Globus pallidus (tissue), 1 donor: ENCODE results near the gene ACOX2.

Experiments used
- DNase-seq: peaks from one replicate; pipeline ENCODE4 v3.0.0-alpha.2; 2015; ENCODE audit warnings: low spot score

Gene ACOX2

DNA sequence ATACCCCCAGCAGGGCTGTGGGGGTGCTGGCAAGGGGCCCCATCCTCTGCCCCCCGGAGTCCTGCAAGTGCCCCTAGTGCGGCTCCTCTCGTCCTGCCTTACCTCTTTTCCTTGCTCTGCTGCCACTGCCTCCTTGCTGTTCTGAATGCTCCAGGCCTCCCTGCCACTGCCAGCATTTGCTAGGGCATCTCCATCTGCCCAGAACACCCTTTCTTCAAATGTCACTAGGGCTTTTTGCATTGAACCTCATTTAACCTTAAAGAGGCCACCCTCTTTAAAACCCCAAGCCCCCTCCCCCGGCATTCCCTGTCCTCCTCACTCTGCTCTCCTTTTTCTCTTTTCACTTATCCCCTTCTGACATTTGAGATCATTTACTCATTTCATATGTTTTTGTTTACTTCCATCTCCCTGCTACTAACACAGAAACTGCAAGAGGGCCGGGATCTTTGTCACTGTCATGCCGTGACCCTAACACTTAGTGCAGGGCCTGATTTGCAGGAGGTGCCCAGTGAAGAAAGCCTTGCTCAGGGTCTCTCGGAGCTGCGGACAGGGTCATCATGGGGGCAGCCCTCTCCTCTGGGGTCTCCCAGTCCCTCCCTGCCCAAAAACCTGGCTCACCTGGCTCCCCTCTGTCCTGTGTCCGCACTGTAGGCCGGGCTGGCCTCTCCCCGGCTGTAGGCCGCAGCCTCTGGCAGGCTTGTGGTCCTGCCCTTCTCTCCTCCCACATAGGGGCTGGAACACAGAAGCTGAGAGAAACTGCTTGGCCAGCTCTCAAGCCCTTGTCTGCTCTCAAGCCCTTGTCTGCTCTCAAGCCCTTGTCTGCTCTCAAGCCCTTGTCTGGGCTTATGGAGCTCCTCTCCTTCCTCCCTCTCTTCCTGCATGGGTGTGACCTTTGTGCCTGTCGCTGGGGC, at the start of gene ACOX2:
Gene ACOX2 (minus strand): TSS at position 690 of the 911 bp plus-strand sequence. CDS start 2,084 bp downstream, outside the sequence.
- peak; percentile 19 for DNase-seq

DNA sequence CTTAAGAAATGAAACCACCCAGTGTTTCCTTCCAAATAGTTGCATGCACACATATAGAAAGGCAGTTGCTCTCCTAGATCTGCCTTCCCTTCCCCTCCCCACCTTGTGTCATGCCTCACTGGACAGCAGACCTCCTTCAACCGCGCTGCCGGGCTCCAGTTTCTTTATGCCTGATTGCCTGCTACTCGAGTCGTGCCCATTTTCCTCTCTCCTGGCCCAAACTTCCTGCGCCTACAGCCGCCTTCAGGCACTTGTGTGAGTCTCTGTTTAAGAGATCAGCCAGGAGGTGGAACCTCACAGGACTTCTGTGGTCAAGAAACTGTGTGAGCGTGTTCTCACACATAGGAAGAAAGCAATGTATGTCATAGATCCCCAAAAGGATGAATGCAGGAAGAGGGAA, 49.0 kb upstream of the ACOX2 start:
- DNase-seq = no peak

DNA sequence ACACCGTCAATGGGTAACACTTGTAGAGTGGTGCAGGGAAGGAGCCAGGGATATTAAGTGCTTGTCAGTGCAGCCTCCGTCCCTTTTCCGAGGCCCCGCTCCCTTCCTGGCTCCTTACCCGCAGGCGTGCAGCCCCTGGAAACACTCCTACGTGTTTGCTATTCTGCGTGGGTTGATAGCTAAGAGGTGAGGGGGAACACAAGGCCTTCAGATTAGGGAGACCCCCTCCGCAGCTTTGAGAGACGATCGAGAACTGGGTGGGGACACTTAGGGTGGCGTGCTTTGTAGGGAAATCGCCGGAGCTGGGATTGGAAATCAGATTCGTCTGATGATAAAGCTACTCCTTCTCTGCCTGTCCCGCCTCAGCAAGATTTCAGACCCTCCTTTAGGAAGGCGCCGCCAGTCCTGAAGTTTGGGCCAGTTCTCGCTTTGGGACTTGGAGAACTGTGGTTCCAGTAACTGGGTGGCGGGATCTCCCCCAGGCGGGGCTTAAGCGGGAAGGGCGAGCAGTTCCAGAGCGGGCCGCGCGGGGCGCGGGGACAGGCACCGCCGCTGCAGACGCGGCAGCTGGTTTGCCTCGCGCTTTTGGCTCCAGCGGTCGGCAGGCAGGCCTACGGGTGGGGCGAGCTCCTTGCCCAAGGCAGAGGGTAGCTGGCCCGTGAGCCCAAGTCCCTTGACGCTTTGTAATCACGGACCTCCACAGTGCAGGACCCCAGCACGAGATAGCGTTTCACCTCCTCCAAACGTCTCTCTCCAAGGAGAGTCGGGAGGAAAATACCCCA, 48.2 kb upstream of the ACOX2 start:
- DNase-seq = peak; percentile 72

DNA sequence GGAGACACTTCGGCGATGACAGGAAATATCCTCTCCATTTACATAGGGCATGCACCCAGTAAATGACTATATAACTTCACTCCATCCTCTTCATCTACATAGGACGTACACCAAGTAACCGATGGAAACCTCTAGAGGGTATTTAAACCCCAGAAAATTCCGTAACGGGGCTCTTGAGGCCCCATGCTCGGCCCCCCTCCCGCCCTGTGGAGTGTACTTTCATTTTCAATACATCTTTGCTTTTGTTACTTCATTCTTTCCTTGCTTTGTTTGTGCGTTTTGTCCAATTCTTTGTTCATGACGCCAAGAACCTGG, 47.7 kb upstream of the ACOX2 start:
- DNase-seq = no peak

DNA sequence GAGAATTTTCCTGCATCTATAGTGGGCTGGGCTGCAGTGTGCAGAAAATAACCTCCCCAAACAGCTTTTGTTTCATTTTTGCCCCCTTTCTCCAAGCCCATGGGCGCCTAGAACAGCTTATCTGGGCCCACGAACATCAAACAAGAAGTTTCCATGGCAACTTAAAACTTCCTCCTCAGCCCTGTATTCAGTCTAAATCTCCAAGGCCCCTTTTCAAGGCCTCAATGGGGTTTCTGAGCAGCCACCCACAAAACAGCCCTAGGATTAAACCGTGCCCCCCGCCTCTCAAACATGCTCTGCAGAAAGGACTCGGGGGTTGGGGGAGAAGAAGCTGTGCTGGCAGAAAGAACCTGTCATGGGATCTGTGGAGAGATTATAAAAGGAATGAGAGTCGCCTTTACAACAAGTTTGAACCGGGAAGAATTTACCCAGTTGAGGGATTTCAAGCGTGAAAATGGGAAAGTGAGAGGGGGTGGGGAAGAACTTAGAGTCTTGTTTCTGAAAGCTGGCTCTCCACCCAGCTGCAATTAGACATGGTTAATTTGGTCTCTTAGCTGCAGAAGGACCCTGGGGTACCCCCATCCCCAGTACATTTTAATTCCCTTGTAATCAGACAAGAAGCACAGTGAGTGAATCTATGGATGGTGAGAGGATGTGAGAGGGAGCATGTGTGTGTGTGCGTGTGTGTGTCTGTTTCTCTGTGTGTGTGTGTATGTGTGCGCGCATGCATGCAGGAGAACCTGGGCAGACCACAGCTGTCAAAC, 44.5 kb upstream of the ACOX2 start:
- peak; percentile 60 for DNase-seq

DNA sequence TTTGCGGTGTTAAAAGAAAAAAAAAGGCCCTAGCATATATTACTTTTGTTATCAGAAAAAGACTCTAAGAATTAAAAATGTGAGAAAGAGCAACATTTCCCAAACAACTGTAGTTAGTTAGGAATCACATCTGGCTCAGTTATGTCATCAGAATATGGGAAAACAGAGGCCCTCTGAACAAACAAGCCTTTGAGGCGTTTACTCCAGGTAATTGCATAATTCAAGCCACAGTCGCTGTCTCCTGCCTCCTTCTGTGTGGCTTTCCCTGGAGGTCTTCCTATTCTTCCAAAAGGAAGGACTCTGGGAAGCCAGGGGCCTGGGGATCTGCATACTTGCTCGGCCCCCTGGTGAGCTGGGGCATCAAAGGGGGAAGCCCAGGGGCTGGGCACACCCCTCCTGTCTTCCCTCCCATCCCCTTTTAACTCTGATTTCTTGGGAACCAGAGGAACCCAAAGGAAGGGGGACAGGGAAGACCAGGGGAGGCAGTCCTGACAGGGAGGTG, 43.9 kb upstream of the ACOX2 start:
- no peak for DNase-seq

DNA sequence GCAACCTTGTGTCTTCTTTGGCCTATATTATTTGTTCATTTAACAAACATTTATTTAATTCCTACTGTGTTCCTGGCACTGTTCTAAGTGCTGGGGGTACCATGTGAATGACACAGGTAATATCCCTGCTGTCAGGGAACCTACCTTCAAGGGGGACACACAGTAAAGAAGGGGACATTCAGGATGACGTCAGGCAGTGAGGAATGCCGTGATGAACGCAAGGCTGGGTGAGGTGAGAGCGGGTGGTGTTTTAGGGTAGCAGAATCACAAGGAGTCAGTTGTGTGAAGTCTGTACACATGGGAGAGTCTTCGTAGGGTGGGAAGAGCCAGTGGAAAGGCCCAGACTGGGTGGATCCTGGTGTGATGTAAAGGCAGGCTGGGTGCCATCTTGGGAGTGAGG, 41.9 kb upstream of the ACOX2 start:
- DNase-seq = no peak

DNA sequence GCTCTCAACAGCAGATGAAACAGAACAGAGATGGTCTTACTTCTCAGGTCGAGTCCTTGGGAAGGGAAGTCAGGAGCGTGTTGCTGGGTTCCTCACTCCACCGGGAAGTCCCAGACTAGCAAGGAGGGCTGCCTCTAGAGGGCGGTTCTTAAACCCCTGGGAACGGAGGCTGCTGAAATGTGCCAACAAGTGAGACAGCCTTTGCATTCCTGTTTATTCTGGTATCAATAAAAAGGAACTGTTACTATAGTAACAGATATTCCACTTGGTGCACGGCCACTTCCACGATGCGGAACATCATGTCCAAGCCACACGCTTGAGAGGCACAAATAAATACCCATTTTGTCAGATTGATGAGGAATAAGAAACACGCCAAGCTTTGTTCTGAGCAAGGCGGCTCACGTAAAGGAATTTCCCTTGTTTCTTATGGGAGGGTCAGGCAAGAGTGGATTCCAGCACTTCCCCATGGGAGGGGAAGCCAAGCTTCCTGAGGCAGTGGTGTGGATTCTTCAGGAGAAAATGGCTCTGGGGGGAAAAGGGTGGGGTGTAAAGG, 40.4 kb upstream of the ACOX2 start, which contains the start of gene FAM107A:
Gene FAM107A (minus strand): TSS at position 123 of the 553 bp plus-strand sequence. CDS start 7,531 bp downstream, outside the sequence.
- peak; percentile 59 for DNase-seq

DNA sequence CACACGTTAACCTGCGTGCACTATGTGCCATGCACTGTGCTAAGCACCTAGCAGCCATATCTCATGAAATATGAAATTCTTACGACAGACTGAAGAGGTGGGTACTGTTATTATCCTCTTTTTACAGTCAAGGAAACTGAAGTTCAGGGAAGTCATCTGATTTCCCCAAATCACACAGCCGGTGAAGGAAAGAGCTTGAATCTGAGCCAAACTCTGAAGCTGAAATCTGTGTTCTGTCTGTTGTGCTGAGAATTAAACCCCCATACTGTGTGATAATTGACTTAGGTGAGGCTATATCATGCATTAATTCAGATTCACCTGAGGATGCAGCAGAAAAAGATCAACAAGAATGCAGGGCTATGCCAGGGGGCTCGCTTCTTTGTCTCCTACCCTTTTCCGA, 39.7 kb upstream of the ACOX2 start:
- no peak for DNase-seq

DNA sequence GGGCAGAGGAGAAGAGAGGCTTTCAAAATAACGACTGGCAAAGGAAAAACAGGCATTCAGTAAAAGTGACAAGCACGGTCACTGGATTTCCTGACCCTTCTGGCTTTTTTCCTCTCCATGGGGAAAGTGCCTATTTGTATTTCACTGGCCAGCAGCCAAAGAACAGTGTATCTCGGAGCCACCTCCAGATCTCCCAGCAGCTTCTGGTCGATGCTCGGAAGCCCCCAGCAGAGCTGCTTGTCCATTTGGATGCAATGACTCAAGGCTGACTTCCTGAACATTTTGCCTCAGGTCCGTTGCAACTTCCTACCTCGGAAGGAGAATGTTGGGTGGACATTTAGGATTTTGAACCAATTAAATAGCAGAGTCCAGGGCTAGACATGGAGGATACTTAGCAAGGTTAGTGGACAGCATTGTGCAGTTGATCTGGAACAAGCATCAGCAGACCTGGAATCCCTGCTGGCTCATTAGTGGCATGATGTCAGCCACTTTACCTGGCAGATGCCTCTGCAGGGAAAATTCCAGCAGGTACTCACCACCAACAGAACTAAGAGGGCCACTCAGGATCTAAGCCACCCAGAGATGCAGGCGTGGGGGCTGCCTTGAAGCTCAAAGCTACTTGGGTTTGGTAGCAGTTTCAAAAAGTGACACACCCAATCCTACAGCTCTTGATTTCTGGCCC, 39.1 kb upstream of the ACOX2 start:
- no peak for DNase-seq

DNA sequence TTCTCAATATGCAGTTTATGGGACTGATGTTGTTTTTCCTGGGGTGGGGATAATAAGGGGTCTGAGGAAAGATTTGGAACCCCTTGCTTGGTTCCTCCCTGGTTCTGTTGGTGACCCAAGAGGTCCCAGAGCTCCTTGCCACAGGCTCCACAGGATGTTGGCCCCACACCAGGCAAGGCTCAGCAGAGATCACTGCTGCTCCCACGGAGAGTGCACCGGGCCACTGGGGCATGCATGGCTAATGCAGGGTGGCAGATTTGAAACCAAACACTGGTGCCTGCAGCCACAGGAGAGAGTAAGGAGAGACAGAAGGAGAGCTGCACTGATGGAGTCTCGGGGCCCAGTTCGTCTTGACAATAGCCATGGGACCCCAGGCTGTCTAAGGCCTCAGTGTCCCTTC, 37.7 kb upstream of the ACOX2 start:
- no peak for DNase-seq

DNA sequence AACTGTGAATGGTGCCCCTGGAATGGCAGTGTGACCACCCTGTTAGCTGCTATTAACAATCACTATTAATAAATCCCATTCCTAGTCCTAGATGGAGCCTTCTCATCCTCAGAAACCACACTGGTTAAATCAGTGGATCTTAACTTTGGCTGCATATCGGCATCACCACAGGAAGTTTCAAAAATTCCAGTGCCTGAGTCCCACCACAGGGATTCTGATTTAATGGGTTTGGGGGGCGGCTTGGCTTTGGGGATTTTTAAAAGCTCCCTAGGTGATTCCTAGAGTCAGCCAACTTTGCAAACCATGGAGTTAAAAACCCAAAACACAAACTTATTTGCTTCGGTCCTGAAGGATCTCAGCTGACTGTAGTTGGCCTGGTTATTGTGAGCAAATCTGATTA, 37.1 kb upstream of the ACOX2 start:
- no peak for DNase-seq

DNA sequence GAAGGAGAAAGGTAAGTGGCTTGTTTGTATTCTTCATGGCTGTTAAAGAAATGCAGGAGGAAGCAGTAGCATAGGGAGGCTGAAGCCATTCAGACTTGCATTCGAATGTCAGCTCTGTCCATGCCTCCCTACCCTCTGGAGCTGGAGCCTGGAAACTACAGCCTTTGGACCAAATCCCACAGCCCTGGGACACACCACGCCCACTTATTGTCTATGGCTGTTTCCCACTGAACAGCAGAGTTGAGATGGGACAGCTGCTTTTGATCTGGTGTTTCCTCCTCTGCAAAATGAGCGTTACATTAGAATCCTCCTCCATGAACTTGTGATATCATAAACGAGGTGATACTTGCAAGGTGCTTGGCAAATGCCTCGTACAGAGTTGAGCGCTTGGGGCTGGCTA, 36.6 kb upstream of the ACOX2 start:
- no peak for DNase-seq

DNA sequence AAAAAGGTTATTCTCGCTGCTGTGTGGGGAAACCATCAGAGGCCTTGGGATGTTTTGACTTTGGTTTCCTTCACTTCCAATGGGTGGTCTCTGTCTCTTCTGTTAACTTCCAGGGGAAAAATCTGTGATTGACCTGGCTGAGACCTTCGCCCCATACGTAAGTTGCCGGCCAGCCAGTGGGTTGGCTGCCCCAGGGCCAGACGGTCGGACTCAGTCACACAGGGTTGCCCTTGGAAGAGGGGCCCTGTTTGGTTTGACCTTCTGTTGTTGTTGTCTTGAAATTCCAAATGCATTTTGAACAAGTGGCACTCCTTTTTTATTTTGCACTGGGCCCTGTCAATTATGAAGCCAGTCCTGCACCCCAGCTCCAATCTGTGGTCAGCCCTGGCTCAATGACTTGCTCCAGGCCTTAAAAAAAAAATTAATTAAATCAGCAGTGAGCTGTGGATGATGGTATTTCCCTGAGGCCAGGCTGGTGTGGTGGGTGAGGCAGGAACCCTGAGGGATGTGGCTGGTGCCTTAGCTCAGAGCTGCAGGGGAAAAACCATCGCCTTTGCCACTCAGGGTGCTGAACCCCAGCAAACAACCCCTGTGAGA, 35.7 kb upstream of the ACOX2 start:
- DNase-seq = no peak

DNA sequence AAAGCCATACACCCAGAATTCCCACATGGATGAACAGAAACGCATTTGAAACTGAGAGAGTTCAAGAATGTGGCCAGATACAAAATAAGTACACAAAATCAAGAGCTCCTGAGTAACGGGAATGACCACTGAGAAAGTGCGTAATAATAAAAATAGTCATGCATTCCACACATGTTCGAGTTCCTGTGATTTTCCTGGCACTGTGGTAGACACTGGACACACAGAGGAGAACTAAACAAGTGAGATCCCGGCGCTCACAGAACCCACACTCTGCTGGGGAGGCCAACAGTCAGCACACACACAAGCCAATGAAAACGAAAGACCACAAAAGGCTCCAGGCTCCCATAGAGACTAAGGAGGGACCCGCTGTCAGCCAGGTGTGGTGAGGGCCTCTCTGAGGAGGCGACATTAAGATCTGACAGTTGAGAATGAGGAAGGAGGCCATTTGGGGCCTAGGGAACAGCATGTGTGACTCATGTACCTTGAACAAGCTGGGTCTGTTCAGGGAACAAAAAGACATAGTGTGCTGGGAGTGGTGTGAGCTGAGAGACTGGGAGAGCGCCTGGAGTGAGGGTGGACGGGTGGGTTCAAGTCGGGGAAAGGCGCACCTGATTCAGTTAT, 35.1 kb upstream of the ACOX2 start:
- no peak for DNase-seq

DNA sequence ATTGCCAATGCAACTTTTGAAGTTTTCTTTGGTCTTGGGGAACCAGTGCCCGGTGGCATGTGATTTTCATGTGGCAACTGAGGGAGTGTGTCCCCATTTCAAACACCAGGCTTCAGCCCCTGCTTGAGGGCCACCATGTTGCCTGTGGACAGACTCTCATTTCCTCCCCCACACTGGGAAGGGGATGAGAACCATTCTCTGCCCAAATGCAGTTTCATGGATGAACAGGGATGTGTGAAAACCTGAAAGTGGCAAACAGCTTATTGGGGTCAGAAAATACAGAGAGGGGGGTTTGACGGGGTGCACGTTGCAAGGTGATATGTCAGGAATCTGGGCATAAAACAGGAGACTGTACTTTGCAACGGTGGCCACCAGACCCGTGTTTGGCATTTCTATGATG, 33.9 kb upstream of the ACOX2 start:
- DNase-seq = no peak

DNA sequence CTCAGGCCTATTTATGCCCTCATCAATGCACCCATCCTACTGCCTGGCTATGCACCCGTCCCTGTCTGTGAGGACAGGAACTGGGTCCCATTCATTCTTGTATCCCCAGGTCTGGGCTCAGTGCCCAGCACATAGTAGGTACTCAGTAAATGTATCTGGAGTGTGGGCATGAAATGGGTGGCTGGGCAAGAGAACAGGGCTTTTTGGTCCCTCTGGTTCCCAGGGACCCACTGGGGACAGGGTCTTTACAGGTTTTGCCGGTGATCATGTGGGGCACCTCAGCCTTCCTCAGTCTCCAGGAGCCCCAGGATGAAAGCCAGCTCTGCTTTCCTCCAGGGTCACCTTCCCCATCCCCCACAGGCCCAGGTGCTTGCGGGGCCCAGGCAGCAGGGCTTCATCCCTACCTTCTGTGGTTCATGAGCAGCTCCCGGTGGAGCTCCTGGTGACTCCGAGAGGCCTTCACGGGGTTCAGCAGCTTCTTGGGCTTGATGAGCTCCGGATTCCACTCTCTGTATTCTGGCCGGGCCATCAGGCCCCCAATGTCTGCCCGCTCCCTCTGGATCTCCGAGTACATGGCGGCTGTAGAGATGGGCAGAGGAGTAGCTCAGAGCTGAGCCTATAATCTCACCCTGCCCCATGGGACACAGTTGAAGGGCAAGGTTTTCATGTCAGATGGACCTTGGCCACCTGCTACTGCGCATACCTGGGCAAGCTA, 32.5 kb upstream of the ACOX2 start:
- DNase-seq = no peak

DNA sequence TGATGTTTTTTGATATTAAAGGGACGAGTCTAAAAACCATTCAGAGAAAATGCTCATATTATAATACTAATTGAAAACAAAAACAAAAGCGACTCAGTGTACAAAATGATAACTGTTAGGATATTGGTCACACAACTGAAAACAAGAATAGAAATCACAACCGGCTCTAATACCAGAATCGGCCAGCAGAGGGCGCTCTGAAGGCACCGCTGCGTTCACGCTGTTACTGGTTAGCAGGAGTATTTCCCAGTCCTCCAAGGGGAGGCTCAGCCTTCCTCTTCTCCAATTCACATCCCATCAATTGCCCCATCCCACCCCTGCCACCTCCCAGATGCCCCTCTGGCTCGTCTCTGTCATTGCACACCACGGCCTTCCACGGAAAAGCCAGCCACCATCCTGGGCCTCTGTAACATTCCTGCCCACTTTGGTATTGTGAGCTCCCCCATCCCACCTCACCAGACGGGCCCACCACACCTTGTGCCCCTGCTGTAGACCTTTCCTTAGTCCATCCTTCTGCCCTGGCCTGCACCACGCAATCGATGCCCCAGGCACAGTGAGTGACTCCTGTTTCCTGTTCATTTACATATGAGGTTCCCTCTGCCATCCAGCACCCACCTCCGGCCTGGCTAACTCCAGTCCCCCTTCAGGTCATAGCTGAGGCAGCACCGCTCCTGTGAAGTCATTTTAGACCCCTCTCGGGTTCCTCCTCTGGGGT, 31.7 kb upstream of the ACOX2 start:
- DNase-seq = peak; percentile 63

DNA sequence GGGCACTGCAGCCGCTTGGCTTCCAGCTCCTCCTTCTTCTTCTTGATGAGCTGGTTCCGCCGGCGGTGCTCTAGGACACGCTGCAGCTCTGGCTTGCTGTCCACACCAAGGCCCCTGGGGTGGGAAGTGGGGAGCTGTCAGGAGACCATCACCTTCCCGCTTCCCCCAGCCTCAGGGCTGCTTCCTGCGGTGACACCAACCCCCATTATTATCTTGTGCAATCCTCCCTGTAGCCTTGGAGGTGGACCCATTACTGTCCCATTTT, 30.2 kb upstream of the ACOX2 start:
- no peak for DNase-seq
